Activated CD4-positive, alpha-beta T cell treated with anti-CD3 and anti-CD28 coated beads for 1 hour (primary cell): ENCODE measurements around the gene LRRK1.
A peak's percentile ranks its signal among the peaks of the same experiment; 100 is the strongest.

Source experiments
- DNase-seq: peaks from one replicate; pipeline ENCODE4 v3.0.0-alpha.2; 2020

Gene LRRK1

DNA sequence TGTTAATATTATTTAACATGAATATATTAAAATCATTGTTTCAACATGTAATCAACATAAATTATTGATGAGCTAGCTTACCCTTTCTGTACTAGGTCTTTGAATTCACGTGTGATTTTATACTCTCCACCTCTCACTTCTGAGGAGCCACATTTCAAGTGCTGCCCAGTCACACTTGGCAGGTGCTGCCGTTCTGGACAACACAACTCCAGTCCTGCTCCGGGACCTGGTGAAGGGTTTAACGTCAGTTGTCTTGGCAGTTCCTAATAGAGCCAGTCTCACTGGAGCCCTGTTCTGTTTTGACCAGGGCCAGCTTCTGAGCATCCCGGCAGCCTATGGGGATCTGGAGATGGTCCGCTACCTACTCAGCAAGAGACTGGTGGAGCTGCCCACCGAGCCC lies 64.1 kb downstream of the LRRK1 start:
- DNase-seq: no peak

DNA sequence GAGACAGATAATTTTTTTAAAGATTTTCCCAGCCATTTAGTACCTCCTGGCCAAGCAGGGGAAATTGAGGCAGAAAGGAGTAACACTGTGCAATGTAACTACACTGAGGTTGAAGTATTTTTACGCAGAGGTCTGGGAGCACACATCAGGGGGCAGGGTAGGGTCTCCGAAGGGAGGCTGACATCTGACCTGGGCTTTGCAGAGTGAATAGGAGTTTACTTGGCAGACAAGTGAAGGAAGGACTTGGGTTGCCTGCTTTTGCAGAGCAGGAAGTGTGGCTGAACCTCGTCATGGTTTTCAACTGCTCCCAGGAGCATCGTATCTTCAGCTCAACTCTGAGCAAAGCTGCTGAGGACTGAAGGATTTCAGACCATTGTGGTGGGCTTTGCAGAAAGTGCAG lies 66.2 kb downstream of the LRRK1 start:
- no peak for DNase-seq

DNA sequence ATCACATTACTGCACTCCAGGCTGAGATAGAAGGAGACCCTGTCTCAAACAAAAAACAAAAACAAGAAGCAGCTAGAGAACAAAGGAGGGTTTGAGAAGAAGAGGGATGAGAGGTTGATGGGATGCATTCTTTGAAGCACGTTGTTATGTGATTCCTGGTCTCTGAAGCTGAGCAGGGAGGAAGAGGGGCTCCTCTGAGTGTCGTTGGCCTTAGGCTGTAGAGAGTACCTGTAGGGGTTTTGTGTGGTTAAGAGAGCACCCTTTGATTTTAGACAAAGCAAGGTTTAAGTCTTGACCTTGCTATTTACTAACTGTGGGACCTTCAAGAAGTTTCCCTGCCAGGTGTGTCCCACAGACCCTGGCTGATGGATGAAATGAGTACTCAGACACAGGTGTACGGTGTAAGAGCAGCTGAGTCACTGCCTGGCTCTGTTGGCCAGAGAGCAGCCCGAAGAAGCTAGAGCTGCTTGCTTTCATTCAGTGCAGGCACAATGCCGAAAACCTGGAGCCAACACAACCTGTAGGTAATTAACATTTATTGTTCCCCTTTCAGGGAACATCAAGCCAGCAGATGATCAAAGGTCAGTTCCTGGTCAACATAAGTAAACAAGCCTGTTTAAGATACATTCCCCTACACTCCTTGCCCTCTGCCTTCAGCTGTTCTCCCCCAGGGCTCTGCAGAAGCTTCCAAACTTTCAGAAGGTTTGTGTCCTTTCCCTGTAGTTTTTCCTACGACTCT lies 67.2 kb downstream of the LRRK1 start:
- DNase-seq: no peak

DNA sequence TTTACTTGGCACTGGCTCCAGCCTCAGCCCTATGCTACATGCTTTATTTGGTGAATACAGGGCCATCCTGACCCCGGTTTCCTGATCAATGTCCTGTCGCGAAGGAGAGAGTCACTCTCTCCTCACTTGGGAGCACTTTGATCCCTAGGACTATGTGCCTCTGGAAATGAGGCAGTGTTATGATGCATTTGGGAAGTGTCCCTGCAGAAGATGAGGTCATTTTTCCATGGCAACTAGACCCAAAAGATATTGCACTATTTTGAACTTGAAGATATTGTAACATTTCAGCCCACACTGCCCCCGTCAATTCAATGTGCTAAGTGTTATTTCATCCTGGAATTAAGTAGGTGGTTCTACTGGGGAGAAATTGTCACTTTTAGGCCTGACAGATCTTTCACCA lies 68.0 kb downstream of the LRRK1 start:
- no peak for DNase-seq

DNA sequence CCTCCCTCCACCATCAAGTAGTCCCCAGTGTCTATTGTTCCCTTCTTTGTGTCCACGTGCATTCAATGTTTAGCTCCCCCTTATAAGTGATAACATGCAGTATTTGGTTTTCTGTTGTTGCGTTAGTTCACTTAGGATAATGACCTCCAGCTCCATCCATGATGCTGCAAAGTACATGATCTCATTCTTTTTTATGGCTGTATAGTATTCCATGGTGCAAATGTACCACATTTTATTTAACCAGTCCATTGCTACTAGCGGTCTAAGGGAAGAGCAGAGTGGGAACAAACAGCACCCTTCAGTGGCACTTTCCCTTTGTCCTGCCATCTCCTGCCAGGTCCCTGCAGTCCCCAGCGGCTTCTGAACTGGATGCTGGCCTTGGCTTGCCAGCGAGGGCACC lies 69.1 kb downstream of the LRRK1 start:
- DNase-seq: no peak

DNA sequence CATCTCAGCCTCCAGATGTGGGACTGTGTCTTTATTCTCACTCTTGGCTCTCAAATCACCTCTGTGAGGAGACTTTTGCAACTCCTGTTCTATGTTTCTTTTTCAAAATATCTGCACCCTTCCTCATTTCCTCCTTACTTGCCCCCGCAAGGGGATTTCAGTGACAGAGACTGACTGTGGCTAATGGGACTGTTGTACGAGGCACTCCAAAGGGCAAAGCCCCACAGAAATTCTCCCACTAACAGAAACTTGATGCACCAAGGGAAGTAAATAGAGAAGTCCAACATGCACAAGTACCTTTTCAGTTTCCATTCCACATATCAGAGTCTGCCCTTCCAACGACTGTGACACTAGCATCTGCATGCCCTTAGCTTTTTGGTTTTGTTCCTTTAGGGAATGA lies 69.7 kb downstream of the LRRK1 start:
- no peak for DNase-seq

DNA sequence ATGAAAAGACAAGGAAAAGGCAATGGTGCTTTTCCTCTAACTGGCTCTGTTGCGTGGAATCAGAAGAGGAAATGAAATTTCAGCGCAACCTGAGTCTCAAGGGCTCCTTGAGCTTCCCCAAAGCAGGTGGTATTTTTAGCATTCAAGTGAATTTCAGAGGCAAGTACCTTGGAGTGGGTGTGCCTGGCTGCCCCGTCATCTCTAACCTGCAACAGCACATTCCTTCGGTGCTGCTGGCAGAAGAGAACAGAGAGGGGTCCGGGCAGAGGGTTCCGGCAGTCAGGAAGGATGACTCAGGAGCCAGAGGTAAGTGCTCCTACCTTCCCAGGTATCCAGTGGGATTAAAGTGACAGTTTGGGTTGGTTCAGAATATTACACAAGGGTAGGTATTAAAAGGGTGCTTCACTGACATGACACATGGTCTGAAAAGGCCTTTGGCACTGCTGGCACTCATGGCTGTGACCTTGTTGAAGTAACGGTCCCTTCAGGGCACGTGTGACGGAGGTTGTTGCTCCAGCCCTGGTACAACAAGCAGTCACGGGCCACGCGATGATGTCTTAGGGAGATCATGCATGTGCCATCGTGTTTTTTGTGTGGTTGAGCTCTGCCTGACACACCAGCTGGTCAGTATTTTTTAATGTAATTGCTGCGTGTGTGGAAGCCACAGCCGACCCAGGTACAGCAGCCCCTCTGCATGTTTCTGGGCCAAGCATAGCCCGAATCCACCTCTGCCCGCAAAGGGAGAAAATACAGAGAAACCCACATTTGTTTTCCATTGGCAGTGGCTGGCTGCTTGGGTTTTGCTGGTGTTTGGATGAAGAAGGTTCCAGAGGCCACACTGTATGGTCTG lies 75.7 kb downstream of the LRRK1 start:
- DNase-seq: no peak

DNA sequence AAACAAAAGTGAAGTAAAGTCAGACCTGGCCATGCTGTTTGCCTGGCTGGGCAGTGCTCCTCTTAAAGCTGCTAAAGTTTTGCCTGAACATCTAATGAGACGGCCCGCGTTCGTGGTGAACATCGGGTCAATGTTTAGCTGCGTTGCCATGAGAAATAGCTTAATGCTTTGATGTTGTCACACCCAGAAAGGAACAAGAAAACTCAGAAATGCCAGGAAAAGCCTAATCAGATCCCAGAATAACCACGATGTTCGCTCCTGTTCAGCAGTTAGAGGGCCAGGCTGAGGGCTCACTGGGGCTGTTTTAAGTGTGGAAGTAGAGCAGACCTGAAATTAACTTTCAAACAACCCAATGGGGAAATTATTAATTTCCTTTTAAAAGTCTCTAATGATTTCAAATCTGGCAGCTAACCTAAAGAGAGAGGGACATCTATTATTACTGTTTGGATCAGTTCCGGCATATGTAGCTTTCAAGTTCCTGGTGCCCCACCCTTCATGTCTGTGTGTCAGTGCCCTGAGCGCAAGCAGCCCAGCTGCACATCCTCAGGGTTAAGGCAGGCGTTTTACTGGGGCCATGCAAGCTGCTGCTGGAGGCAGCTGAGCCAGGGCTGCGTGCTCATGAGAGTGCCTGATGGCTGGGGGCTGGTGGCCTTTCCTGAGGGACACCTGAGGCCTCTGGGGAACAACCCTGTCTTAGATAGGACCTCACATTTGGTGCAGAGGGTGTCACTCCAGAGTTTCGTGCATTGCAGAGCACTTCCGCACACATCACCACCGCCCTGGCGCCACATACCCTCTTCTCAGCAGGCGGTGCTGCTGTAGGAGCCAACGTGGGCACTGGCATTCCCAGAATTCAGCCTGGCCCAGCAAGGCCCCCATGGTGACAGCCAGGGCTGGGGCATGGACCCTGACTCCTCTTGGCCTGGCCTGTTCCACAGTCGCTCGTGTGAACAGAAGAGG lies 76.6 kb downstream of the LRRK1 start:
- DNase-seq: no peak

DNA sequence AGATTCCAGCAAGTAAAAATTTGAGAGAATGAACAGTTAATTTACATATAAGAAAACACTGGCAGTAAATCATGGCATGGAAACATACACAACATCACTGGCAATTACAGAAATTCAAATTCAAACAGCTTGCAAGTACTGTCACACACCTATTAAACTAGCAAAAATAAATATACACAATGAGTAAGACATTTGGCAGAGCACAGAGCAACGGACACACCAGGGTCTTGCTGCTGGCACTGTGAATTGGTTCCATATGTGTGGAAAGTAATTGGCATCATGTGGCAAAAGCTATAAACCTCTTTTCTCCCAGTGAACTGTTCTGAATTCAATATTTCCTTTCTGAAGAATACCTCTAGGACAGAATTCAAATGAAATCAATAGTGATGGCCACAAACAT lies 78.3 kb downstream of the LRRK1 start:
- DNase-seq: no peak

DNA sequence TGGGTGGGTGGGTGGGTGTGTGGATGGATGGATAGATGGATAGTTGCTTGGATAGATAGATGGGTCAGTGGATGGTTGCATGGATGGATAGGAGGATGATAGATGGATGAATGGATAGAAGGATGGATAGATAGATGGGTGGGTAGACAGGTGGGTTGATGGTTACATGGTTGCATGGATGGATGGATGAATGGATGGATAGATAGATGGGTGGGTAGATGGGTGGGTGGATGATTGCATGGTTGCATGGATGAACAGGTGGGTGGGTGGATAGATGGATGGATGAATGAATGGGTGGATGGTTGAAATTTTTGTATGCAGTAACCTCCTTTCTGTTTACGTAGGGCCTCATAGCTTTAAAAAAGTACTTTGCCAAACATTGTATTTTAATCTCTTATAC lies 79.5 kb downstream of the LRRK1 start:
- DNase-seq: no peak

DNA sequence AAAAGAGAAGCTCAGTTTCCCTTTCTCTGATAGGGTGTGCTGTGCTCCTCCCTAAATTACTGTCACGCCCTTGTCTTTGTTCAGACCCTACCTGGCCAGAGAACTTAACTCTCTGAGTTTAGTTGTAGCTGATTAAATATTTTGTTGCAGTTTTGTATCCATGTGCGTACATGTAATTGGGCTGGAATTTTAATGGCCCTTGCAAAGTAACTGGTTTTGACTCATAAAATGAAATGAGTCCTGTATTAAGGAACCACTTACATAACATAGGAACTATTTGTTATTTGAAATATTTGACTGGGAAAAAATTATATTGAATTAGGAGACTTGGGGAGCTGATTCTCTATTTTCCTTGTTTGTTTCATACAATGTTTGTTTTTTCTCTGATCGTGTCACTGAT lies 80.2 kb downstream of the LRRK1 start:
- no peak for DNase-seq

DNA sequence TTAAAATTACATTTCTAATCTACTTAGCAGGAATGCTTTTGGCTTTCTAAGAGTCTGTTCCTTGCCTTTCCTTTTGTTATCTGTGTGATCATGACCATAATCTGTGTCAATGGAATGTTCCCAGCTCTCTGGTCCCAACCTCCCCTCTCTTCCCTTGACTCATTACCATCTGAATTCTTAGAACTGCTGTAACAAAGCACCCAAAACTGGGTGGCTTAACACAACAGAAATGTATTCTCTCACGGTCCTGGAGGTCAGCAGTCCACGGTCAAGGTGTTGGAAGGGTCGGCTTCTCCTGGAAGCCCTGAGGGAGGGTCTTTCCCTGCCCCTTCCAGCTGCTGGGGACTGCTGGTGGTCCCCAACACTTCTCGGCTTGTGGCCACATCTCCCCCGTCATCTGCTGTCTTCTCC lies 81.1 kb downstream of the LRRK1 start:
- DNase-seq: no peak

DNA sequence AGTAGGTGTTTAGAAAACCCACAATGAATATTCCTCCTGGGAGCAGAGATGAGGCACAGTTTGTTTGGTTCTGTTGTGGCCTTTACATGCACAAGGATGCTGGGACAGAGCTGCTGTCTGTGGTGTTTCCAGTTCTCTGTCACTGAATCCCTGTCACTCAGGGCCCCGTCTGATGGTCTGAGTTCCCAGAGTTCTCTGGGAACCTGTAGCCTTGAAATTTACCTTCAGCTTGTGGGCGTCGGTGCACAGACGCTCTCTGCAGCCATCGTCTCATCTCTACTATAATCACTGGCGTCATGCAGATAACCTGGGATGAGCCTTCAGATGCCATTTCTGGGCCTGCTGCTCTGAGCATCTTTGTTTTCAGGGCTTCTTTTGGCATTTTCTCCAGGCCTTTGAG lies 81.9 kb downstream of the LRRK1 start:
- no peak for DNase-seq

DNA sequence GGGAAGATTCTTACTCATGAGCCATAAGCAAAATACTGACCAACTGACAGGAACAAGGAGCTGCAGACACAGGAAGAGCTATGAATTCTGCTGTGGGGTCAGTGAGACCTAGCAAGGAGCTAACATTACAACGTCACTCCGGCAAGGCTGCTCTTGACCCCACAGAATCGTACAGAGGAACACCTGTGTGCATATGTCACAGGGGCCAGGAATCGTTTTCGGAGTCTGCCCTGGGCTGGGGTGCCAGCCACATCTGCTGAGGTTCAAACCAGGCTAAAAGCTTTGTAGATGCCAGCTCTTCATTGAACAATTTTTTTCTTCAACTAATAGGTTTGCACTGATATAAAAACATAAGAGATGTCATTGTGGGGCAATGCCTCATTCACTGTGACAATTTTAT lies 82.6 kb downstream of the LRRK1 start:
- DNase-seq: no peak

DNA sequence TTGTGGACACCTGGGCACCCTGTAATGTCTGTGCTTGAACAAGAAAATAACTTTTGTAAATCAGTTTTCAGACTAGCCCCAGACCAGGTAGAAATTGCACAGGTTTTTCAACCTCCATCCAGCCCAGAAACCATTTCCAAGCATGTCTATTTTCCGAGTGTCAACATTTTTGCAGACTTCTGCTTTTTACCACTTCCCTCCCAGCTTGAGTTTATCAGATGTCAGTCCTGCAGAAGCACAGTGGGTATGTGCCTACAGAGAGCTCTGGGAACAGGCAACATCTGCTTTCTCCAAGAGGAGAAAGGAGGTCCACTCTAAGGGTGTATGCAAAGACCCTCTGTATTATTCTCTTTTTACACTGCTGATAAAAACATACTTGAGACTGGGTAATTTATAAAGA lies 83.9 kb downstream of the LRRK1 start:
- DNase-seq: no peak

DNA sequence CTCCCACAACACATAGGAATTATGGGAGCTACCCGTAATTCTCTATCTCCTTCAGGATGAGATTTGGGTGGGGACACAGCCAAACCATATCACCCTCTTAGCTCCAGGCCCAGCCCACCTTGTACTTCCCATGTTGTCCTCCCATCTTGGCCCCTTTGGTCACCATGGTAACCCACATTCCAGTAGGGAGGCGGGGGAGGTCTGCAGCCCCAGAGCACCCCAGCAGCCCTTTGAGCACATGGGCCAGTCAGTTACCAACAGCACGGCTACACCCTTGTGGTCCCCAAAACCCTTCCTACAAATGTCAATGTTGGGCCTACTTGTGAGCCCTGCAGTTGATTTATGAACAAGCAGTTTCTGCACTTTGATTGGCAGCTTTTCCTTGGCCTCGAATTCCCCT lies 84.5 kb downstream of the LRRK1 start:
- DNase-seq: no peak

DNA sequence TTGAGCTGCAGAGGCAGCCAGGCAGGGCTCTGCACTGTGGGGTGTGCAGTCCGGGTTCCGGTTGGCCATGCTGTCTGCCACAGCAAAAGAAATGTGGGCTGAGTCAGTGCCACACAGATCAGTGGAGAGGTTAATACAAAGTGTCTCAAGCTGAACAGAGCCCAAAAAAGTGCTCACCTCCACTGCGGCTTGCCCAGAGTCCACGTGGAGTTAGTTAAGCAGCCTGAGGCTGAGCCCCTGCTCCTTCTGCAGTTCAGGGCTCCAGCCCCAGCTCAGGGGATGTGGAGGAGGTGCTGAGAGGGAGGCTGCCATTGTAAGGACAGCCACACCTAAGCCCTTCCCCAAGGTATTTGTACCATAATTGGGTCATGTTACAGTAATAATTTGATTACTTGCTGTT lies 85.3 kb downstream of the LRRK1 start:
- DNase-seq: no peak

DNA sequence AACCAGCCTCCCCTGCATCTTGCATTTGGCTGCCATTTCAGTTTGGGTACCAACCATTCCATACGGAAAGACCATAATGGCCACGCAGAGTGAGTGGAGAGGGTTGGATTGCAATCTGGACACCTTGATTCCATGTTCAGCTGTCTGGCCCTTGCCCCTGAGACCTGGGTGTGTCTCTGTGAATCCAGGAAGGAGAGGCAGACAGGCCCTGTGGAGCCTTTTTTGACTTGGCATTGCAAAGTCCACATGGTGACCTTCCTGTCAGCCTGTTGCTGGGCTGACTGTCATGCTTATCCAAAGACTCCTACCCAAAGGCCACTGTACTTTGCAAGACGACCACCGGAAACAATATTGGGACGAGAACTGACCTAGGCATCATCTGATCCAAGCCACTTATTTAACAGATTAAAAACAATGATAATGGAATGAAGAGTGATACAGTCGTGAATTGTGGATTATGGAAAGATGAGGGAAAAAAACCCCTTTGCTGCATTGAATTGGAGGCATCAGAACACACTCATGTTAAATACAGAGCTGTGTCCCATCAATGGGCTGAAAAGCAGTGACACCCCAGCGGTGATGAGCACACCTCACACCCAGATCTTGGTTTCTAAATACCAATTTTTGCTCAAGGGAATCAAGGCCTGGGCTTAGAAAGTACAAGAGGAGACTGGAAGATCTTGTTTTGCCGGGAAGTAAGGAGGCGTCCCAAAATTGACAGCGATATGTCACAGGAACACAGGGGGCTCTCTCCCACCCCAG lies 86.0 kb downstream of the LRRK1 start:
- no peak for DNase-seq

DNA sequence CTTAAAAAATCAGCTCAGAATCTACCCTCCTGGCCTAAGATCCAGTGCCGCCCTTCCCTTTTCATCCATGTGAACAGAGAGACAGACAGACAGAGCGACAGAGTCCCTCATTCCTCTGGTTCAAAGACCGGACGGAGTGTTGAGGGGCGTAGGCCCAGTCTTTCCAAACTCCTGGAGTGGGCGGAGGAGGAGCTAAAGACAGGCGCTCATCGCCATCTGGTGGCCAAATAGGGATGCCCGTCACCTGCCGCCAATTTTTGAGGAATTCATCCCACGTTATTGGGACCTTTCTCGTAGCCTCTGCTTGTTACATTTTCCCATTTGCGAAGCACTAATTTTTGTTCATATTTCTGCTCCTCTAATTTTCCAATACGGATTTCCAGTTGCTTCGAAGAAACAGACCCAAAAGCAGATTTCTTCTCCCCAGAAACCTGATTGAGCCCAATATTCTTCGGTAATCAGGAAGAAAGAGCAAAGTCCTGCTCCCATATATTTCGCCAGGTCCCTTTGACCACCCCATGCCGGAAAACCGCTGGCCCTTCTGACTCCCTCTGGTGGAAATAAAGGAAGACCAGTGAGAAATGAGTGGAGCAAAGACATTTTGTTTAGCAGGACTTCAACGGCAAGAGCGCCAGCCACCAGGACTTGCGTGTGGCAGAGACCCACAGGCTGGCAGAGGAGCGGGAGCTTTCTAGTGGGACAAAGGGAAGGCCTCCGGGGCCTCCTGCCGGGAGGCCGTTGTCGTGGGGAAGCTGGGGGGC lies 88.0 kb downstream of the LRRK1 start:
- DNase-seq: peak; percentile 33

DNA sequence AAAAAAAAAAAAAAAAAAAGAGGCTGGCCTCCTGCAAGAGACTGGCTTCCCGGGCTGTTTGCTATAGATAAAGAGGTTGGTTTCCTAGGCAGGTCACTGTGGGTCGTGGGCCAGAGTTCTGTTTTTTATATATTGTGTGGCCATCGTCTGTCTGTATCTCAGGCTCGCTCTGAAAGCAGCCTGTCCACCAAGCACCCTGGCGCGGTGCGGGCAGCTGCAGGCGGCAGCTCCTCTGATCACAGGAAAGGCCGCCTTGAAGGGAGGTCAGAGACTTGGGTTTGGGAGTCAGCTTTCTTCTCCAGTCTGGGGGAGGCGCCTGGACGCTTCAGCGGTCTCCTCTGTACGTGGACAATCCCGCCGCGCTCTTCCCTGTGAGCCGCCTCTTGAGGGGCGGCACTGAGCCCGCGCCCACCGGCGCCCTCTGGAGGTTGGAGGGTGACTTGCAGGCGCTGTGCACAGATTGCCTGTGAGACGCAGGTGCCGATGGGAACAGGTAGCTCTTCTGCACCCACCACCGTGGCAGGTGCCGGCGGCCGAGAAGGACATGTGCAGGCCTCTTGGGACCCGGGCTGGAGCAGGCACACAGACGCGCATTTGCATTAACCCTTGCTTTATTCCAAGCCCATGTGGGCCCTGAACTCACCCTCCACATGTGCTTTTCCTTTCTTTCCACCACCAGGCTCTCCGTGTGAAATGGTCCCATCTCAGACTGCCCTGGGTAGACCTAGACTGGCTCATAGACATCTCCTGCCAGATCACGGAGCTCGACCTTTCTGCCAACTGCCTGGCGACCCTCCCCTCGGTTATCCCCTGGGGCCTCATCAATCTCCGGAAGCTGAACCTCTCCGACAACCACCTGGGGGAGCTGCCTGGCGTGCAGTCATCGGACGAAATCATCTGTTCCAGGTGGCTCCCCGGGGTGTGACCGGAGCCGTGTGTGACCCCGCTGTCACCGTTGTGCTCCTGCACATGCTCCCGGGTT lies 89.3 kb downstream of the LRRK1 start:
- peak; percentile 78 for DNase-seq

DNA sequence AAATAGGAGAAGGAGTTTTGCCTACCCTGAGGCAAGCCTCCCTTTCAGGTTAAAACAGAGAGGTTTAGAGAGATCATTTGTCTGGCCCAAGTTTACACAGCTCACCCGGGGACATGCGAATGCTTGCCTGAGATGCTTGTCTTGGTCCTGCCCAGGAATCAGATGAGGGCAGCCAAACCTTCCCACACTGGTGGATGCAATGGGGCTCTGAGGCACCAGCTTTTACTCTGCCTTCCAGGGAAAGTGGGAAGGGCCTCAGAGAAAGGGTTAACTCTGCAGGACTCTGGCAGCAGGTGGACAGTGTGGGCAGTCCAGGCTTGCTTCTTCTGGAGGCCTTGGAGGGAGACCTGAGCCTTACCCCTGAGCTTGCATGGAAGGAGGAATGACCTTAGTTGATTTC lies 90.0 kb downstream of the LRRK1 start:
- no peak for DNase-seq
